Measurements from ENCODE around the gene FAM234A. TPM values are rescaled to one million over a fixed set of nuclear protein-coding genes. Genes with fewer than 3 reads are reported as not detected.
A peak's percentile ranks its signal among the peaks of the same experiment; 100 is the strongest.
"Not testable (repeated sequence)": the region's sequence is repeated elsewhere in the genome, so short reads cannot be mapped to it uniquely, and the experiment has no call there.

FAM234A gene
- total RNA-seq, 1 experiment from 2014 or later, result 28.3 TPM

GRCh38 chr16:212999-213398 lies 21.6 kb upstream of the FAM234A start:
- no peak for DNase-seq
- no peak overlapping the region for H3K27ac ChIP-seq
- no peaks in the 10 kb centered on the region for H3K27me3 ChIP-seq
- H3K36me3 ChIP-seq, result peaks cover 58% of the 10 kb centered on the region
- no peaks in the 10 kb centered on the region for H3K4me1 ChIP-seq
- H3K9me3 ChIP-seq (replicated peaks), result no peaks in the 10 kb centered on the region
- H3K4me3 ChIP-seq, result no peak overlapping the region

GRCh38 chr16:220021-220420 lies 14.6 kb upstream of the FAM234A start:
- no peak overlapping the region for H3K27ac ChIP-seq
- DNase-seq, result no peak
- no peaks in the 10 kb centered on the region for H3K27me3 ChIP-seq
- no peak overlapping the region for H3K4me3 ChIP-seq
- no peaks in the 10 kb centered on the region for H3K4me1 ChIP-seq
- H3K36me3 ChIP-seq, result peaks cover 69% of the 10 kb centered on the region
- H3K9me3 ChIP-seq (replicated peaks), result no peaks in the 10 kb centered on the region

GRCh38 chr16:228151-228851 lies 6.3 kb upstream of the FAM234A start:
- no peak for DNase-seq
- peak overlapping the region; percentile 92 for H3K27ac ChIP-seq
- H3K9me3 ChIP-seq (replicated peaks), result no peaks in the 10 kb centered on the region
- peaks cover 3% of the 10 kb centered on the region; the same call in 1 of the 2 replicates for H3K4me1 ChIP-seq
- peaks cover 39% of the 10 kb centered on the region for H3K36me3 ChIP-seq
- H3K4me3 ChIP-seq, result peak overlapping the region; percentile 90
- no peaks in the 10 kb centered on the region for H3K27me3 ChIP-seq

- Histone ChIP-seq H3K36me3 (peaks cover 31% of the 10 kb centered on the region), H3K4me1 (peaks cover 3% of the 10 kb centered on the region; the same call in 1 of the 2 replicates), H3K4me3 (peak within 1 kb of the TSS; percentile 90), H3K27ac (peak within 1 kb of the TSS; percentile 92), H3K9me3 (replicated peaks) (no peaks in the 10 kb centered on the region), H3K27me3 (no peaks in the 10 kb centered on the region)
- DNase-seq, result peak; percentile 91 to 92
Observed at GRCh38 chr16:228852-229730, 5.5 kb upstream of the FAM234A start, which contains the start of gene LUC7L. TSS of gene LUC7L (minus strand) at chr16:229449. CDS start at chr16:229339, 110 bp downstream.

GRCh38 chr16:229731-230281 lies 4.8 kb upstream of the FAM234A start:
- H3K9me3 ChIP-seq (replicated peaks), result no peaks in the 10 kb centered on the region
- no peaks in the 10 kb centered on the region for H3K27me3 ChIP-seq
- H3K4me1 ChIP-seq, result peaks cover 3% of the 10 kb centered on the region; the same call in 1 of the 2 replicates
- H3K36me3 ChIP-seq, result peaks cover 25% of the 10 kb centered on the region
- H3K27ac ChIP-seq, result no peak overlapping the region
- peak overlapping the region; percentile 90 for H3K4me3 ChIP-seq
- no peak for DNase-seq

GRCh38 chr16:230351-230750 lies 4.3 kb upstream of the FAM234A start:
- H3K36me3 ChIP-seq, result peaks cover 22% of the 10 kb centered on the region
- not testable (repeated sequence) for H3K27me3 ChIP-seq; H3K4me3 ChIP-seq; H3K4me1 ChIP-seq; DNase-seq; H3K9me3 ChIP-seq (replicated peaks); H3K27ac ChIP-seq

GRCh38 chr16:230949-231348 lies 3.7 kb upstream of the FAM234A start:
- H3K4me3 ChIP-seq, result no peak overlapping the region
- no peaks in the 10 kb centered on the region for H3K27me3 ChIP-seq
- H3K4me1 ChIP-seq, result peaks cover 3% of the 10 kb centered on the region; the same call in 1 of the 2 replicates
- H3K36me3 ChIP-seq, result peaks cover 19% of the 10 kb centered on the region
- no peak for DNase-seq
- H3K27ac ChIP-seq, result no peak overlapping the region
- H3K9me3 ChIP-seq (replicated peaks), result no peaks in the 10 kb centered on the region

- no peak for DNase-seq
- Histone ChIP-seq H3K4me1 (no peaks in the 10 kb centered on the region), H3K36me3 (no peaks in the 10 kb centered on the region), H3K4me3 (no peak overlapping the region), H3K27me3 (no peaks in the 10 kb centered on the region), H3K27ac (no peak overlapping the region), H3K9me3 (replicated peaks) (no peaks in the 10 kb centered on the region)
Observed at GRCh38 chr16:239948-240277, 5.3 kb downstream of the FAM234A start.

GRCh38 chr16:240559-240958 lies 5.9 kb downstream of the FAM234A start:
- DNase-seq, result no peak
- no peaks in the 10 kb centered on the region for H3K36me3 ChIP-seq
- no peak overlapping the region for H3K27ac ChIP-seq
- no peak overlapping the region for H3K4me3 ChIP-seq
- no peaks in the 10 kb centered on the region for H3K27me3 ChIP-seq
- H3K4me1 ChIP-seq, result no peaks in the 10 kb centered on the region
- no peaks in the 10 kb centered on the region for H3K9me3 ChIP-seq (replicated peaks)

- H3K4me1 ChIP-seq, result no peaks in the 10 kb centered on the region
- H3K27ac ChIP-seq, result no peak overlapping the region
- H3K36me3 ChIP-seq, result no peaks in the 10 kb centered on the region; the same call in 1 of the 2 replicates
- no peak overlapping the region for H3K4me3 ChIP-seq
- no peaks in the 10 kb centered on the region for H3K9me3 ChIP-seq (replicated peaks)
- H3K27me3 ChIP-seq, result no peaks in the 10 kb centered on the region
- DNase-seq, result no peak
Observed at GRCh38 chr16:242281-242680, 7.7 kb downstream of the FAM234A start.

- H3K27ac ChIP-seq, result no peak overlapping the region
- no peaks in the 10 kb centered on the region for H3K27me3 ChIP-seq
- no peaks in the 10 kb centered on the region; the same call in 1 of the 2 replicates for H3K36me3 ChIP-seq
- DNase-seq, result no peak
- H3K4me1 ChIP-seq, result no peaks in the 10 kb centered on the region
- H3K4me3 ChIP-seq, result no peak overlapping the region
- H3K9me3 ChIP-seq (replicated peaks), result no peaks in the 10 kb centered on the region
Observed at GRCh38 chr16:243348-243747, 8.7 kb downstream of the FAM234A start.

GRCh38 chr16:245105-245504 lies 10.5 kb downstream of the FAM234A start:
- no peaks in the 10 kb centered on the region; the same call in 1 of the 2 replicates for H3K36me3 ChIP-seq
- no peak overlapping the region for H3K27ac ChIP-seq
- H3K9me3 ChIP-seq (replicated peaks), result no peaks in the 10 kb centered on the region
- H3K27me3 ChIP-seq, result no peaks in the 10 kb centered on the region
- no peaks in the 10 kb centered on the region for H3K4me1 ChIP-seq
- no peak overlapping the region for H3K4me3 ChIP-seq
- DNase-seq, result no peak

GRCh38 chr16:247027-247426 lies 12.4 kb downstream of the FAM234A start:
- no peaks in the 10 kb centered on the region for H3K9me3 ChIP-seq (replicated peaks)
- H3K27ac ChIP-seq, result no peak overlapping the region
- DNase-seq, result no peak
- no peaks in the 10 kb centered on the region; the same call in 1 of the 2 replicates for H3K36me3 ChIP-seq
- H3K4me3 ChIP-seq, result no peak overlapping the region
- no peaks in the 10 kb centered on the region for H3K27me3 ChIP-seq
- H3K4me1 ChIP-seq, result no peaks in the 10 kb centered on the region

GRCh38 chr16:249431-249830 lies 14.8 kb downstream of the FAM234A start:
- Histone ChIP-seq H3K9me3 (replicated peaks) (no peaks in the 10 kb centered on the region), H3K4me3 (no peak overlapping the region), H3K27me3 (no peaks in the 10 kb centered on the region), H3K4me1 (no peaks in the 10 kb centered on the region), H3K36me3 (no peaks in the 10 kb centered on the region; the same call in 1 of the 2 replicates), H3K27ac (no peak overlapping the region)
- DNase-seq, result no peak
